ENCODE measurements around the gene MGRN1. TPM values are rescaled to one million over a fixed set of nuclear protein-coding genes. Genes with fewer than 3 reads are reported as not detected.

Gene MGRN1
- total and polyA plus RNA-seq, 2 of the 13 experiments (the other 11 are each of a cell fraction or from before 2014, with no cell fraction given), result 11.9 to 12.6 TPM

DNA sequence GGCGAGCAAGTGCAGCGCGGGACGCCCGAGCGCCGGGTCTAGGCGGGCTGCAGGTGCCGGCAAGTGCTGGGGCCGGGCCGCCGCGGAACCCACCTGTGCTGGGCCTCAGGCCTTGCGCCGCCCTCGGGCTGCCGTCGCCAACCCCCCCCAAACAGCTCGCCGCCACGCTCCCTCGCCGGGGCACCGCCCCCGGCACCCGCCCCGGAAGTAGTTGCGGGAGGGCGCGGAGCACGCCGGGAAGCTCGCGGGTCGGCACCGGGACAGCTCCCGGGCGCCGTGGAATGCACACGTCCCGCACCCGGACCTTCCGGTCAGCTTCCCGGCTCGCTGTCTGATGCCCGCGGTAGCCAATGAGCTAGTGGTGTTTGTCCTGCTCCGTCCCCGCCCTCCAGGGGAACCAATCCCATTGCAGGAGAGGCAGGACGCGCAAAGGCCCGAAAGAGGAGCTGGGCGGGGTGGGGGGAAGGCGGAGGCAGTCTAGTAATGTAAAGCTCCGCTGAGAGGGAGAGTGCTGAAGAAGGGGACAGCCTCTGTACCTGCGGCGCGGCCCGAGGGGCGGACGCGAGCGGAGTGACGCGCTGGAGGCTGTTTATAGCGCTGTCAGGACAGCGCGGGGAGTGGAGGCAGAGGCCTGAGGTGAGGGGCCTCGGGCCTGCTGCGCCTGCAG is 109.6 kb downstream of the MGRN1 start, which contains the start of the genes ANKS3 and DNAAF8 (continued):
- TF ChIP-seq, protein P1, sequence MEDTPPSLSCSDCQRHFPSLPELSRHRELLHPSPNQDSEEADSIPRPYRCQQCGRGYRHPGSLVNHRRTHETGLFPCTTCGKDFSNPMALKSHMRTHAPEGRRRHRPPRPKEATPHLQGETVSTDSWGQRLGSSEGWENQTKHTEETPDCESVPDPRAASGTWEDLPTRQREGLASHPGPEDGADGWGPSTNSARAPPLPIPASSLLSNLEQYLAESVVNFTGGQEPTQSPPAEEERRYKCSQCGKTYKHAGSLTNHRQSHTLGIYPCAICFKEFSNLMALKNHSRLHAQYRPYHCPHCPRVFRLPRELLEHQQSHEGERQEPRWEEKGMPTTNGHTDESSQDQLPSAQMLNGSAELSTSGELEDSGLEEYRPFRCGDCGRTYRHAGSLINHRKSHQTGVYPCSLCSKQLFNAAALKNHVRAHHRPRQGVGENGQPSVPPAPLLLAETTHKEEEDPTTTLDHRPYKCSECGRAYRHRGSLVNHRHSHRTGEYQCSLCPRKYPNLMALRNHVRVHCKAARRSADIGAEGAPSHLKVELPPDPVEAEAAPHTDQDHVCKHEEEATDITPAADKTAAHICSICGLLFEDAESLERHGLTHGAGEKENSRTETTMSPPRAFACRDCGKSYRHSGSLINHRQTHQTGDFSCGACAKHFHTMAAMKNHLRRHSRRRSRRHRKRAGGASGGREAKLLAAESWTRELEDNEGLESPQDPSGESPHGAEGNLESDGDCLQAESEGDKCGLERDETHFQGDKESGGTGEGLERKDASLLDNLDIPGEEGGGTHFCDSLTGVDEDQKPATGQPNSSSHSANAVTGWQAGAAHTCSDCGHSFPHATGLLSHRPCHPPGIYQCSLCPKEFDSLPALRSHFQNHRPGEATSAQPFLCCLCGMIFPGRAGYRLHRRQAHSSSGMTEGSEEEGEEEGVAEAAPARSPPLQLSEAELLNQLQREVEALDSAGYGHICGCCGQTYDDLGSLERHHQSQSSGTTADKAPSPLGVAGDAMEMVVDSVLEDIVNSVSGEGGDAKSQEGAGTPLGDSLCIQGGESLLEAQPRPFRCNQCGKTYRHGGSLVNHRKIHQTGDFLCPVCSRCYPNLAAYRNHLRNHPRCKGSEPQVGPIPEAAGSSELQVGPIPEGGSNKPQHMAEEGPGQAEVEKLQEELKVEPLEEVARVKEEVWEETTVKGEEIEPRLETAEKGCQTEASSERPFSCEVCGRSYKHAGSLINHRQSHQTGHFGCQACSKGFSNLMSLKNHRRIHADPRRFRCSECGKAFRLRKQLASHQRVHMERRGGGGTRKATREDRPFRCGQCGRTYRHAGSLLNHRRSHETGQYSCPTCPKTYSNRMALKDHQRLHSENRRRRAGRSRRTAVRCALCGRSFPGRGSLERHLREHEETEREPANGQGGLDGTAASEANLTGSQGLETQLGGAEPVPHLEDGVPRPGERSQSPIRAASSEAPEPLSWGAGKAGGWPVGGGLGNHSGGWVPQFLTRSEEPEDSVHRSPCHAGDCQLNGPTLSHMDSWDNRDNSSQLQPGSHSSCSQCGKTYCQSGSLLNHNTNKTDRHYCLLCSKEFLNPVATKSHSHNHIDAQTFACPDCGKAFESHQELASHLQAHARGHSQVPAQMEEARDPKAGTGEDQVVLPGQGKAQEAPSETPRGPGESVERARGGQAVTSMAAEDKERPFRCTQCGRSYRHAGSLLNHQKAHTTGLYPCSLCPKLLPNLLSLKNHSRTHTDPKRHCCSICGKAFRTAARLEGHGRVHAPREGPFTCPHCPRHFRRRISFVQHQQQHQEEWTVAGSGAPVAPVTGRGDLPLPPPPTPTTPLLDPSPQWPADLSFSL (CRISPR knock-in tag; IDR thresholded peaks at IDR 0.05), result no peak
- TF ChIP-seq, protein P2, sequence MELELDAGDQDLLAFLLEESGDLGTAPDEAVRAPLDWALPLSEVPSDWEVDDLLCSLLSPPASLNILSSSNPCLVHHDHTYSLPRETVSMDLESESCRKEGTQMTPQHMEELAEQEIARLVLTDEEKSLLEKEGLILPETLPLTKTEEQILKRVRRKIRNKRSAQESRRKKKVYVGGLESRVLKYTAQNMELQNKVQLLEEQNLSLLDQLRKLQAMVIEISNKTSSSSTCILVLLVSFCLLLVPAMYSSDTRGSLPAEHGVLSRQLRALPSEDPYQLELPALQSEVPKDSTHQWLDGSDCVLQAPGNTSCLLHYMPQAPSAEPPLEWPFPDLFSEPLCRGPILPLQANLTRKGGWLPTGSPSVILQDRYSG (CRISPR knock-in tag; IDR thresholded peaks at IDR 0.05), result peak; percentile 76; the same call in 1 of the 2 replicates
- TF ChIP-seq, protein P3, sequence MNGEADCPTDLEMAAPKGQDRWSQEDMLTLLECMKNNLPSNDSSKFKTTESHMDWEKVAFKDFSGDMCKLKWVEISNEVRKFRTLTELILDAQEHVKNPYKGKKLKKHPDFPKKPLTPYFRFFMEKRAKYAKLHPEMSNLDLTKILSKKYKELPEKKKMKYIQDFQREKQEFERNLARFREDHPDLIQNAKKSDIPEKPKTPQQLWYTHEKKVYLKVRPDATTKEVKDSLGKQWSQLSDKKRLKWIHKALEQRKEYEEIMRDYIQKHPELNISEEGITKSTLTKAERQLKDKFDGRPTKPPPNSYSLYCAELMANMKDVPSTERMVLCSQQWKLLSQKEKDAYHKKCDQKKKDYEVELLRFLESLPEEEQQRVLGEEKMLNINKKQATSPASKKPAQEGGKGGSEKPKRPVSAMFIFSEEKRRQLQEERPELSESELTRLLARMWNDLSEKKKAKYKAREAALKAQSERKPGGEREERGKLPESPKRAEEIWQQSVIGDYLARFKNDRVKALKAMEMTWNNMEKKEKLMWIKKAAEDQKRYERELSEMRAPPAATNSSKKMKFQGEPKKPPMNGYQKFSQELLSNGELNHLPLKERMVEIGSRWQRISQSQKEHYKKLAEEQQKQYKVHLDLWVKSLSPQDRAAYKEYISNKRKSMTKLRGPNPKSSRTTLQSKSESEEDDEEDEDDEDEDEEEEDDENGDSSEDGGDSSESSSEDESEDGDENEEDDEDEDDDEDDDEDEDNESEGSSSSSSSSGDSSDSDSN (CRISPR knock-in tag; IDR thresholded peaks at IDR 0.05), result peak; percentile 72; the same call in 1 of the 2 replicates
- TF ChIP-seq, protein P4, sequence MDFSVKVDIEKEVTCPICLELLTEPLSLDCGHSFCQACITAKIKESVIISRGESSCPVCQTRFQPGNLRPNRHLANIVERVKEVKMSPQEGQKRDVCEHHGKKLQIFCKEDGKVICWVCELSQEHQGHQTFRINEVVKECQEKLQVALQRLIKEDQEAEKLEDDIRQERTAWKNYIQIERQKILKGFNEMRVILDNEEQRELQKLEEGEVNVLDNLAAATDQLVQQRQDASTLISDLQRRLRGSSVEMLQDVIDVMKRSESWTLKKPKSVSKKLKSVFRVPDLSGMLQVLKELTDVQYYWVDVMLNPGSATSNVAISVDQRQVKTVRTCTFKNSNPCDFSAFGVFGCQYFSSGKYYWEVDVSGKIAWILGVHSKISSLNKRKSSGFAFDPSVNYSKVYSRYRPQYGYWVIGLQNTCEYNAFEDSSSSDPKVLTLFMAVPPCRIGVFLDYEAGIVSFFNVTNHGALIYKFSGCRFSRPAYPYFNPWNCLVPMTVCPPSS (IDR thresholded peaks at IDR 0.05), result no peak
- TF ChIP-seq, protein P5, sequence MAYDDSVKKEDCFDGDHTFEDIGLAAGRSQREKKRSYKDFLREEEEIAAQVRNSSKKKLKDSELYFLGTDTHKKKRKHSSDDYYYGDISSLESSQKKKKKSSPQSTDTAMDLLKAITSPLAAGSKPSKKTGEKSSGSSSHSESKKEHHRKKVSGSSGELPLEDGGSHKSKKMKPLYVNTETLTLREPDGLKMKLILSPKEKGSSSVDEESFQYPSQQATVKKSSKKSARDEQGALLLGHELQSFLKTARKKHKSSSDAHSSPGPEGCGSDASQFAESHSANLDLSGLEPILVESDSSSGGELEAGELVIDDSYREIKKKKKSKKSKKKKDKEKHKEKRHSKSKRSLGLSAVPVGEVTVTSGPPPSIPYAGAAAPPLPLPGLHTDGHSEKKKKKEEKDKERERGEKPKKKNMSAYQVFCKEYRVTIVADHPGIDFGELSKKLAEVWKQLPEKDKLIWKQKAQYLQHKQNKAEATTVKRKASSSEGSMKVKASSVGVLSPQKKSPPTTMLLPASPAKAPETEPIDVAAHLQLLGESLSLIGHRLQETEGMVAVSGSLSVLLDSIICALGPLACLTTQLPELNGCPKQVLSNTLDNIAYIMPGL (CRISPR knock-in tag; IDR thresholded peaks at IDR 0.05; ENCODE audit: borderline replicate concordance in 1 of 2, low read depth in 1 of 2), result peak; percentile 51 to 58; a peak in 1 of 4 replicates
- TF ChIP-seq JUND (CRISPR knock-in tag; IDR thresholded peaks at IDR 0.05) (no peak), MXD4 (CRISPR knock-in tag; IDR thresholded peaks at IDR 0.05) (peak; percentile 86), ZSCAN9 (CRISPR knock-in tag; IDR thresholded peaks at IDR 0.05; ENCODE audit: borderline replicate concordance) (peak; percentile 68; the same call in 1 of the 2 replicates), FOXK1 (CRISPR knock-in tag; IDR thresholded peaks at IDR 0.05; ENCODE audit: borderline replicate concordance, low read depth) (peak; percentile 82; the same call in 1 of the 2 replicates)
- TF ChIP-seq, protein P6, sequence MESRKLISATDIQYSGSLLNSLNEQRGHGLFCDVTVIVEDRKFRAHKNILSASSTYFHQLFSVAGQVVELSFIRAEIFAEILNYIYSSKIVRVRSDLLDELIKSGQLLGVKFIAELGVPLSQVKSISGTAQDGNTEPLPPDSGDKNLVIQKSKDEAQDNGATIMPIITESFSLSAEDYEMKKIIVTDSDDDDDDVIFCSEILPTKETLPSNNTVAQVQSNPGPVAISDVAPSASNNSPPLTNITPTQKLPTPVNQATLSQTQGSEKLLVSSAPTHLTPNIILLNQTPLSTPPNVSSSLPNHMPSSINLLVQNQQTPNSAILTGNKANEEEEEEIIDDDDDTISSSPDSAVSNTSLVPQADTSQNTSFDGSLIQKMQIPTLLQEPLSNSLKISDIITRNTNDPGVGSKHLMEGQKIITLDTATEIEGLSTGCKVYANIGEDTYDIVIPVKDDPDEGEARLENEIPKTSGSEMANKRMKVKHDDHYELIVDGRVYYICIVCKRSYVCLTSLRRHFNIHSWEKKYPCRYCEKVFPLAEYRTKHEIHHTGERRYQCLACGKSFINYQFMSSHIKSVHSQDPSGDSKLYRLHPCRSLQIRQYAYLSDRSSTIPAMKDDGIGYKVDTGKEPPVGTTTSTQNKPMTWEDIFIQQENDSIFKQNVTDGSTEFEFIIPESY (CRISPR knock-in tag; IDR thresholded peaks at IDR 0.05), result no peak

Measured in HepG2 (cell line).